ENCODE data around the gene NSUN4. TPM values are rescaled to one million over a fixed set of nuclear protein-coding genes. Genes with fewer than 3 reads are reported as not detected.

The NSUN4 gene
- total and polyA plus RNA-seq, 2 of the 13 experiments (the other 11 are each of a cell fraction or from before 2014, with no cell fraction given): 21.5 to 23.5 TPM

- TF ChIP-seq SRY (CRISPR knock-in tag; IDR thresholded peaks at IDR 0.05) (peak; percentile 74; the same call in 1 of the 2 replicates), ZNF317 (CRISPR knock-in tag; IDR thresholded peaks at IDR 0.05) (no peak), ZNF3 (CRISPR knock-in tag; IDR thresholded peaks at IDR 0.05) (peak; percentile 6; the same call in 1 of the 2 replicates), BORCS8-MEF2B (CRISPR knock-in tag; IDR thresholded peaks at IDR 0.05) (no peak), FUBP1 (CRISPR knock-in tag; IDR thresholded peaks at IDR 0.05; ENCODE audit: borderline replicate concordance) (no peak), ZNF619 (CRISPR knock-in tag; IDR thresholded peaks at IDR 0.05) (no peak), ZNF691 (CRISPR knock-in tag; IDR thresholded peaks at IDR 0.05; ENCODE audit: borderline replicate concordance, low read depth) (peak; percentile 65; the same call in 1 of the 2 replicates), SNAPC5 (CRISPR knock-in tag; IDR thresholded peaks at IDR 0.05; ENCODE audit: borderline replicate concordance) (no peak), GABPA (IDR thresholded peaks at IDR 0.05; ENCODE audit: low read depth, low read length) (no peak), GABPA (CRISPR knock-in tag; IDR thresholded peaks at IDR 0.05; ENCODE audit: low read depth) (no peak), ZMYM3 (CRISPR knock-in tag; IDR thresholded peaks at IDR 0.05) (no peak), MATR3 (CRISPR knock-in tag; IDR thresholded peaks at IDR 0.05) (no peak), THYN1 (CRISPR knock-in tag; IDR thresholded peaks at IDR 0.05; ENCODE audit: borderline replicate concordance, low read depth) (no peak), ZHX2 (IDR thresholded peaks at IDR 0.05; ENCODE audit: low read depth) (no peak), ZHX2 (CRISPR knock-in tag; IDR thresholded peaks at IDR 0.05; ENCODE audit: borderline replicate concordance) (0 out of 2 replicates have a peak, but pooled peaks have one; percentile 49), BCL3 (CRISPR knock-in tag; IDR thresholded peaks at IDR 0.05) (peak; percentile 3; the same call in 1 of the 2 replicates), PCBP1 (IDR thresholded peaks at IDR 0.05; ENCODE audit: borderline replicate concordance, low read depth, low read length) (no peak), ZNF577 (CRISPR knock-in tag; IDR thresholded peaks at IDR 0.05; ENCODE audit: borderline replicate concordance, low read depth) (no peak)
Observed at GRCh38 chr1:46301808-46302640, 38.6 kb upstream of the NSUN4 start (continued).

All from HepG2 (cell line).